Femur (tissue), 1 donor: ENCODE data around the gene KCNK5.

Experiments
- DNase-seq: peaks from one replicate; pipeline ENCODE4 v3.0.0-alpha.2; 2017

Gene KCNK5

GRCh38 chr6:39196673-39197091 is 32.6 kb downstream of the KCNK5 start:
- no peak for DNase-seq

DNA sequence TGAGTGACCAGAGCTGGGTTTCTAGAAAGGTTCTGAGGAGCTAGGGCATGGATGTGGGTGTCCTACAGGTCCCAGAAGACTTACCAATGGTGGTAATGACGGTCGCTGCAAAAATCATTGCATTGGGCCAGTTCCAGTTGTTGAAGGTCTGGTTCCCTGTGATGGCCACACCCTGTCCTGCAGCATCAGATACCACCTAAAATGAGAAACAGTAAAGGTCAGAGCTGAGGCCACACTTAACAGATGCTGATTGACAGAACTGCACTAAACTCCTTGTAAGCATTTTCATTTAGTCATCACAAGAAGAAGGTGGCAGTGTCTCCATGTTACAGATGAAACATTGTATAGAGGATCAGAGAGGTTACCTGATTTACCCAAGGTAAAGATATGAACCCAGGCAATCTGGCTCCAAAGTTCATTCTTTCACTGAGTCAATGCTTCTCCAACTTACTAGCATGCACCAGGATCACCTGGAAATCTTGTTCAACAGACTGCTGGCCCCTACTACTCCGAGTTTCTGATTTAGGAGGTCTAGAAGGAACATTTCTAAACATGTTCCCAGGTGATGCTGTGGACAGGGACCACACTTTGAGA is 33.4 kb downstream of the KCNK5 start:
- DNase-seq, result no peak

DNA sequence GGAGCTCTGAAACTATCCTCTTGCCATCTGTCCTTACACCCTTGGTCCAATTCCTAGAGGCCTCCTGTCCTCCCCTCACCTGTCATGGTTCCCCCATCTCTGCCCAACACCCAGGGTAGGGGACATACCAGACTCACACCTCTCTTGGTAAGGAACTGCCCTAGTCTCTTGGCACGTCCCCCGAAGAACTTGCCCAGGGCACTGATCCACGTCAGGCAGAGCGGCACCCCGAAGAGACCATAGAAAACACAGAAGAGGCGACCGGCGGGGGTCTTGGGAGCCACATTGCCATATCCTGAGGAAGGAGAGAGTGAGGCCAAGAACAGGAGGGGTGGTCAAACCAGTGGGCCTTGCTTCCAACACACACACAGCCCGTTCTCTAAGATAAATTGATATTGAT is 34.8 kb downstream of the KCNK5 start:
- no peak for DNase-seq

DNA sequence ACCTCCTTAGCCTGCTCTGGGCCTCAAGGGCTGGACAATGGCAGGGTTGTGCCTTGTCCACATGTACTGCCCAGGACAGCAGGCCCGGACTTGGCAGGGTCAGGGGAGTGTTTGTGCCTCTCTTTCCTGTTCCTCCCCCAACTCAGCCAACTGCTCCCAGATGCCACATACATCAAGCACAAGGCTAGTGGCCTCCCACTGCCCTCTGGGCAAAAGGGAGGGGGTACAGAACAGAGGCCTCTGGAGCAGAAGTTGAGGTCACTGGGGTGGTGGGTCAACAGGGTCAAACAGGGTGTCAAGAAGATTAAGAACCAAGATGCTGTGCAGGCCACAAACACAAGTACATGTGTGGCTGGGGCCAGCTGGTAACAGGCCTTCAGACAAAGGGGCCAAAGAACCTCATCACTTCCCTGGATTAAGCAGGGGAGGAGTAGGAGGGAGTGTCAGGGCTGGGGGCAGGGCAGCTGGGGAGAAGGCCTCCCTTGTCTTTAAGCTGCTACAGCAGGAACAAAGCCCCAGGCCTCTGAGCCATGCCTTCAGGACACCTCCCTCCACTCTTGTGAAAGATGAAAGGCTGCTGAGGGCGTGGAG is 36.0 kb downstream of the KCNK5 start:
- DNase-seq, result no peak

GRCh38 chr6:39192736-39193135 is 36.5 kb downstream of the KCNK5 start:
- no peak for DNase-seq

DNA sequence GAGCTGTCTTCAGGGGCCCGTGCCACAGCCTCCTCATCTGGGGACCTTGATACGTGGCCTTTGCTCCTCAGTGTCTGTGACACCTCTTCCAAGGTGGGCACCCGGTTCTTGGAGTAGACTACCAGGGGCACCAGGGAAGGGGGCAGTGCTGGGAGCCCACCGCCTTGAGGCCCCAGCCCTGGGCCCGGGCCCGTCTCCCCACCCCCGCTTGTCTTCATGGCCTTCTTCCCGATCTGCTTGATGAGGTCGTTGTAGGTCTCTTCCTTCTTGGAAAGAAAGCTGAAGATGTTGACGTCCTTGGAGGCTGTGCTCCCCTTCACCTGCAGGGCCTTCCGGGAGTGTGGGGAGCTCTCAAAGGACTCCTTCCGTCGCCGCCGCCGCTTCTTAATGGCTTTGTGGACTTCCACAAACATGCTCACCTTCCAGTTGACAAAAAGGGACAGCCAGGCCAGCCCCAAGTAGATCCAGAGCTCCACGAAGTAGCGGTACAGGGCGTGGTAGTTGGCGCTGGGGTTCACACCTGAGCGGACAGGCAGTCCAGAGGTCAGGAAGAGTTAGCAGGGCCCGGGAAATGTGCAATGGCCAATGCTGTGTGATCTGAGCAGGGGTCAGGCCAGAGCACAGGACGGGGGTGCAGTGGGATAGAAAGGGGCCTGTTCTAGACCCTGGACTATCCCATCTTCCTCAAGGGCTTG is 37.9 kb downstream of the KCNK5 start:
- no peak for DNase-seq

- no peak for DNase-seq
These were observed 38.6 kb downstream of the KCNK5 start for GRCh38 chr6:39190545-39191235.

DNA sequence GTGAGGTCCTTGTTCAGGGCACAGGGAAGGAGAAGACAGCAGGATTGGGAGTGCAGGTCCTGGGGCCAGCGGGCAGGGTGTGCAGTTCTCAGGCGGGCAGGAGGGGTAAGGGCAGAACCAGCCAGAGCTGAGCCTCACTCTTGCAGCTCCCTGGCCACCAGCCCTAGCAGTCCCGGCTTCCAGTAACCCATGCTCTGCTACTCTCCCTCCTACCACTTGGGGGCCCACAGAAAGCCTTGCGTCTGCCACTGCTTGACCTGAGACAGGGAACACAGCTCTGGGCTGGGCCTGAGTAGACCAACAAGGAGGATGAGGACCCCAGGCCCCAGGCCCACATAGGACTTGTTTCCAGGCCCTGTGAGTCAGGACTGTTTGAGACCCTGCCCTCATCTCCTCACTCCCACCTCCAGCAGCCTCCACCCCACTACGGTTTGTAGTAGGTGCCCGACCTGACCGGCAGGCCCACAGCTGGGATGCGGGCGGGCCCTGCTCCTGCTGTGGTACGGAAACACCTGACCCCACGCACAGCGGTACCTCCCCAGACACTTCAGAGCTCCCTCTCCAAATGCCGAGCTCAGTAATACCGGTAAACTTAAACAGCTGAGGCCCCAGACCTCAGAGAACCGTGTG is 39.2 kb downstream of the KCNK5 start:
- peak; percentile 57 for DNase-seq

GRCh38 chr6:39189131-39189530 is 40.1 kb downstream of the KCNK5 start:
- DNase-seq, result no peak

DNA sequence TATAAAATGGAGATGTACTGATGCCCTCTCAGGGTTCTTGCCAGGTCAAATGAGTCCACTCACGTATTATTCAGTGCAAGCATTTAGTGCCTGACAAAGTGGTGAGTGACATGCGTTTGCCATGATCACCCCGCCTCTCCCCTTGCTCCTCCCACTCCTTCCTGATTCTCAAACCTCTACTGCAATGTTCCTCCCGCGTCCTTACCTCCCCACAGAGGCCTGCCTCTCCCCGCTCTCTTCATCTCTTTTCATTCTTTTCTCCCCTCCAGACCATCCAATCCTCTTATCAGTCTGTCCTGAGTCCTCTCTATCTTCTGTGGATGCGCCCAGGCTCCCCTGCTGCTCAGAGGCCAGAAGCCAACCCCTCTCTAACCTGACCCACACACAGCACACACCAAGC is 40.7 kb downstream of the KCNK5 start:
- DNase-seq, result no peak

GRCh38 chr6:39188098-39188450 is 41.2 kb downstream of the KCNK5 start:
- DNase-seq, result no peak

GRCh38 chr6:39184906-39185580 is 44.2 kb downstream of the KCNK5 start:
- no peak for DNase-seq

- no peak for DNase-seq
These were observed 46.7 kb downstream of the KCNK5 start for GRCh38 chr6:39182604-39183003.

GRCh38 chr6:39181826-39182225 is 47.4 kb downstream of the KCNK5 start:
- no peak for DNase-seq

DNA sequence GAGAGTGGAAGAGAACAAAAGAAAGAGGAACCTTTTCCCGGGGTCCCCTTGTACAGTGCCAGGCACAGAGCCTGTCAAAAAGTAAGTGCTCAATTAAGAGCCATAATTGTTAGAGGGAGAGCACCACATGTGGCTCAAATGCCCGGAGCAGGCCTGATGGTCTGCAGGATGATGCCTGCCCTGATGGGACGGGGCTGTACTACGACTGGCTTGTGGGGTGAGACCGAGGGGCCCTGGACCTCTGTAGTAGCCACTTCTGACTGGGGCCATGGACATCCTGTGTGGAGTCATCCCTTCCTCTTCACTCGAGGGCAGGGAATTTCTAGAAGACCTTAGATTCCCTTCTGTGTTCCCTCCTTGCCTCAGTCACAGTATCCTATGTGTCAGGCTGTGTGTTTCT is 47.9 kb downstream of the KCNK5 start:
- no peak for DNase-seq

- DNase-seq, result no peak
These were observed 50.5 kb downstream of the KCNK5 start for GRCh38 chr6:39178804-39179203.

GRCh38 chr6:39178235-39178634 is 51.0 kb downstream of the KCNK5 start:
- DNase-seq, result no peak

- DNase-seq, result no peak
These were observed 52.1 kb downstream of the KCNK5 start for GRCh38 chr6:39177130-39177529.

DNA sequence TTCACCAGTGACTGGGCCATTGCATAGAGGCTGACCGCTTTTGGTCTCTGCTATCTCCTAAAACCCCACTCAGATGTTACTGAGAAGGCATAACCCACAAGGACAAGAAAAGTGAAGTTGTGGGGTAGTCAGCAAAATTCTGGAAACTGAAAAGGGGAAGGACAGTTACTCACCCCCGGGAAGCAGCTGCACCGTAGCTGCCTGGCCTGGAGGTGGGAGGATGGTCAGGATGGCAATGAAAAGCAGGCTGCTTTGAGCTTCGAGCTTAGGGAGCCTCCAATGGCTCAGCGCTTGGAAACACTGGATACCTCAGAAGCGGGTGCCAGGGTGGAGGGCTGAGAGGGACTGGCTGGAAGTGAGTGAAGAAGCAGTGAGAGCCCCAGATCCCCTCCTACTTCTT is 56.0 kb downstream of the KCNK5 start:
- no peak for DNase-seq

DNA sequence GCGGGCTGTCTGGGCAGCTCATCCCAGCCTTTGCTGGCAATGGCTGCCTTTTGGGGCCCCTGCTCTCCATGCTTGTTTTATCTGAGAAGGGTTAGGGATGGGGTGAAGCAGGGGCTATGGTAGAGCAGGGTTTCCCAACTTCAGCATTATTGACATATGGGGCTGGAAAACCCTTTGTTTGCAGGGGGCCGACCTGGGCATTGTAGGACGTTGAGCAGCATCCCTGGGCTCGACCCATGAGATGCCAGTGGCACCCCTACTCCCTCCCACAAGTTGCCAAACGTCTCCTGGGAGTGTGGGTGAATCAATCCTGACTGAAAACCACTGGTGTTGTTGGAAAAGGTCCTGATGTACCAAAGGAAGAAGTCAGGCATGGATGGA is 56.9 kb downstream of the KCNK5 start:
- no peak for DNase-seq

DNA sequence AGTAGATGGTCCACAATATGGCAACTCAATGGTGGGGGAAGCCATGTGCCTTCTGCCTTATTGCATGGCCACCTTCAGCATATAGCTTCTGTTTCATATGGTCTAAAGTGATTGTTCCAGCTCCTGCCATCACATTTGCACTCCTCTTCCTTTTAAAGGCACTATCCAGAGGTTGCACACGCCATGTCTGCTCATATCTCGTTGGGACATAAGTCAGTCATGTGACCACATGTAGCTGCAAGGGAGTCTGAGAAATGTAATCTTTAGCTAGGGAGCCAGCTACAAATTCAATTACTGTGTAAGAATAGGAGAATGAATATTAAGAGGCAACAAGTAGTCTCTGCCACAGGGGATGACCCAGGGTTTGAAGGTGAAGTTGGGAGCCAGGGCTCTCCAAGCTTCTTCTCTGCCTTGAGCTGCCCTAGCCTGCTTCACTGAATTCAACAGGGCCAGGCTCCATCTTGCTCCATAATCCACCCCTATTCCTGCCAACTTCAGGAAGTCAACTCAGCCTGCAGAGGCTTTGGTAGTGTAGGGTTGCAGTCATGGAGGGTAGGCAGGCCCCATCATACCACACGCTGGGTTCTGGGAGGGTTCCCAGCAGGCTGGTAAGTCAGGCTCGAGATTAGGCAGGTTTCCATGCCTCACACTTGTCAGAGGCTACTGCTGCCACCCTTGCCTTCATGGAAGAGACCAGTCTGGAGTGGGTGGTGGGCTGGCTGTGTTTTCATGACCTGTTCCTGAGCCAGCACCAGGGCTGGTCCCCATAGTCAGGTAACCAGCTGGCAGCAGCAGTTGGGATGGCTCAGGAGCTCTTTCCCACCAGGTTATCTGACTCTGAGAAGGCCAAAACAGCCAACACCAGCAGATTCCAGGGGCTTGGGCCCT is 57.5 kb downstream of the KCNK5 start:
- no peak for DNase-seq

DNA sequence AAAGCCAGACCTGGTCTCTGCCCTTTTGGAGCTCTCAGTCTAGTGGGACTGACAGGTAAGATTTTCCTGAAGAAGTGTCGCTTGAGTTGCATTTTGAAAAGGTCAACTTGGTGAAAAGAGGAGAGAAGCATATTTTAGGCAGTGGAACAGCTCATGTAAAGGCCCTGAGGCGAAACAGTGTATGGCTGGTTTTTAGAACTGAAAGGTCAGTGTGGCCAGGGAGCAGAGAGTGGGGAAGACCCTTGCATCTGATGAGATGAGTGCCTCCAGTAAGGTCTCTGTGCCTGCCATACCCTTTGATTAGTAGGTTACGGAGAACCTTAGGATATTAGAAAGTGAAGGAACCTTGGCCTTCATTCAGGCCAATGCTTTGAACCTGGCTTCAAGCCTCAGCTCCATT is 58.4 kb downstream of the KCNK5 start:
- no peak for DNase-seq
